DMS53 (cell line): ENCODE results near the gene ADAM12.
"Not testable (repeated sequence)": the region's sequence is repeated elsewhere in the genome, so short reads cannot be mapped to it uniquely, and the experiment has no call there.

Experiments used
- DNase-seq: peaks from one replicate; lab custom pipeline; 2025; lab: John Stamatoyannopoulos, UW

ADAM12 gene

GRCh38 chr10:126402721-126403695 is 14.7 kb upstream of the ADAM12 start:
- no peak for DNase-seq

GRCh38 chr10:126400641-126401040 is 12.4 kb upstream of the ADAM12 start:
- no peak for DNase-seq

- DNase-seq: no peak
Observed at GRCh38 chr10:126398924-126399323, 10.6 kb upstream of the ADAM12 start.

- DNase-seq: no peak
Observed at GRCh38 chr10:126398383-126398743, 10.1 kb upstream of the ADAM12 start.

GRCh38 chr10:126397640-126398382 is 9.5 kb upstream of the ADAM12 start:
- DNase-seq: no peak

- DNase-seq: no peak
Observed at GRCh38 chr10:126397156-126397555, 8.9 kb upstream of the ADAM12 start.

GRCh38 chr10:126394948-126395347 is 6.7 kb upstream of the ADAM12 start:
- no peak for DNase-seq

- DNase-seq: no peak
Observed at GRCh38 chr10:126393076-126393475, 4.8 kb upstream of the ADAM12 start.

GRCh38 chr10:126392469-126392868 is 4.2 kb upstream of the ADAM12 start:
- DNase-seq: no peak

GRCh38 chr10:126392068-126392467 is 3.8 kb upstream of the ADAM12 start:
- no peak for DNase-seq

- no peak for DNase-seq
Observed at GRCh38 chr10:126391192-126391885, 3.1 kb upstream of the ADAM12 start.

GRCh38 chr10:126390324-126390723 is 2.0 kb upstream of the ADAM12 start:
- no peak for DNase-seq

- DNase-seq: peak; percentile 84
Observed at GRCh38 chr10:126387041-126387921, 996 bp downstream of the ADAM12 start.

GRCh38 chr10:126384269-126384873 is 3.9 kb downstream of the ADAM12 start:
- DNase-seq: no peak

GRCh38 chr10:126380352-126381076 is 7.8 kb downstream of the ADAM12 start:
- no peak for DNase-seq

GRCh38 chr10:126379166-126379565 is 9.1 kb downstream of the ADAM12 start:
- not testable (repeated sequence) for DNase-seq

GRCh38 chr10:126376956-126377355 is 11.3 kb downstream of the ADAM12 start:
- DNase-seq: peak; percentile 73

- peak; percentile 73 for DNase-seq
Observed at GRCh38 chr10:126375926-126376554, 12.2 kb downstream of the ADAM12 start.

- DNase-seq: no peak
Observed at GRCh38 chr10:126375299-126375698, 13.0 kb downstream of the ADAM12 start.

GRCh38 chr10:126374435-126374834 is 13.8 kb downstream of the ADAM12 start:
- DNase-seq: no peak
